Adrenal gland (tissue), 12 donors: ENCODE data around the gene FAHD1. TPM values are rescaled to one million over a fixed set of nuclear protein-coding genes. Genes with fewer than 3 reads are reported as not detected.

Experiments
- DNase-seq, 7 donors: peaks; one replicate each; pipeline ENCODE4 v3.0.0-alpha.2; 2019 to 2020
- H3K27ac ChIP-seq, 5 donors: fragments of 200-600 bp; sonication (generic) in 4 of 5; 1 replicate in 3 of 5; 2 replicates in 2 of 5; pipeline versions ENCODE4 v1.5.1 to v1.8.0; 2016 to 2020; ENCODE audit warnings: mild to moderate bottlenecking in 1 of 5
- H3K27me3 ChIP-seq: fragments of 200-600 bp; 2 replicates; pipeline ENCODE4 v1.8.0; 2021
- H3K36me3 ChIP-seq, 2 donors: fragments of 200-600 bp; replicated peaks in 1 of 2; 1 replicate in 1 of 2; 2 replicates in 1 of 2; pipeline versions ENCODE4 v1.5.1 to v1.8.0; 2018 to 2022
- H3K4me1 ChIP-seq, 2 donors: fragments of 200-600 bp; replicated peaks in 1 of 2; 1 replicate in 1 of 2; 2 replicates in 1 of 2; pipeline versions ENCODE4 v1.5.1 to v1.8.0; 2018 to 2021
- H3K4me3 ChIP-seq, 4 donors: fragments of 200-600 bp; sonication (generic) in 3 of 4; one replicate each; pipeline ENCODE4 v1.5.1; 2016 to 2018
- H3K9me3 ChIP-seq, 3 donors: fragments of 200-600 bp; sonication (generic) in 1 of 3; replicated peaks in 1 of 3; 1 replicate in 2 of 3; 2 replicates in 1 of 3; pipeline versions ENCODE4 v1.5.1 to v1.8.0; 2016 to 2021
- POLR2A ChIP-seq, 2 donors: fragments of 450-650 bp; IDR thresholded peaks; one replicate each; pipeline ENCODE4 v1.6.1; 2017; ENCODE audit warnings: antibody characterized with exemption in 2 of 2, mild to moderate bottlenecking in 2 of 2, moderate library complexity in 1 of 2
- WGBS, 4 donors: extraction: QIAGEN DNeasy Blood & Tissue Kit in 2 of 4; methylation state at CpG; one replicate each; pipeline versions ENCODE4 v1.1.5 to v1.1.7; 2013 to 2017; 5-methylcytosine and 5-hydroxymethylcytosine counted together
- intact Hi-C, 2 donors: fragments of 100-400 bp; cut with DNase I; formaldehyde crosslinking; loops; one replicate each; pipeline versions ENCODE4 v1.14.1 to v1.15.0; 2022 to 2023
- polyA plus RNA-seq, 3 donors: library from polyadenylated mRNA; stranded (reverse); fragments of 200-250 nt in 2 of 3; fragments of 350-450 nt in 1 of 3; fragmentation: Illumina TruSeq in 1 of 3; extraction: RNeasy Lipid Tissue Mini Kit (QIAGEN cat#74804) in 1 of 3; gene quantifications; one replicate each; pipeline ENCODE4 v1.2.3, GENCODE V29; 2013 to 2014
- total RNA-seq, 9 donors: library from RNA; depleted of rRNA in 4 of 9; stranded (reverse); fragments of >200 nt in 4 of 9; fragments of 120-200 nt in 1 of 9; fragmentation: NEBNext Ultra II Directional in 1 of 9; extraction: Animal tissue kit (Norgen Biotek cat#: 25700) in 1 of 9; gene quantifications; one replicate each; pipeline versions ENCODE4 v1.1.0 to v1.2.4, GENCODE V29; 2013 to 2023
- TF ChIP-seq, protein P1 (sequence below), 6 experiments: fragments of 450-650 bp in 4 of 6; fragments of 200-600 bp in 2 of 6; sonication (generic) in 1 of 6; IDR thresholded peaks; 1 replicate in 5 of 6; 2 replicates in 1 of 6; pipeline versions ENCODE4 v1.5.1 to v1.8.0; 2016 to 2021; ENCODE audit warnings: antibody characterized with exemption in 6 of 6, mild to moderate bottlenecking in 2 of 6, moderate library complexity in 1 of 6
- donor health status: healthy with polysubstance abuse.
- donor health status: Bipolar disorder and iron deficiency.
- donor health status: DM: yes; HTN: yes; CAD: no.
- donor health status: DM: no; HTN: no; CAD: no.
- donor health status: DM: no; HTN: no; CAD: no.
- donor health status: DM: yes; HTN: yes; CAD: no.

Gene FAHD1
- total and polyA plus RNA-seq, 12 donors: 15.2 to 140 (median 51.1) TPM

GRCh38 chr16:1818873-1819525, 8.0 kb upstream of the FAHD1 start:
- 94 to 97% (median 94%) methylated on average over 9 to 35 of the region's 35 CpGs for WGBS, 4 donors

DNA sequence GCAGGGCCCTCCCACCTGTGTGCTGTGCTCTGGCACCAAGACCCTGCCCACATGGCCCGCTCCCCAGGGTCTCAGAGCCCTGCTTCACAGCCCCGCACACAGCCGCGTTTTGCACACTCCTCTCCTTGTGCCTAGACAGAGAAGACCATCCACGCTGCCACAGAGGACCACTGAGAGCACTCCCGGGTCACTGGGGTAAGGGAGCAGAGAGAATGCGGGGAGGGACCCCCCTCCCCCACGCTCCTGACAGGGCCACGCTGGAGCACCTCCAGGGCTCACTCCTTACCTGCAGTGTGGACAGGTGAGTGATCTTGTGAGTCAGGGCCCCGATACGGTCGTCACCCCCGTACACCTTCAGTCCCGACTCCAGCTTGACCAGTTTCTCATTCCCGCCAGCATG, 7.4 kb upstream of the FAHD1 start:
- TF ChIP-seq, protein P1, sequence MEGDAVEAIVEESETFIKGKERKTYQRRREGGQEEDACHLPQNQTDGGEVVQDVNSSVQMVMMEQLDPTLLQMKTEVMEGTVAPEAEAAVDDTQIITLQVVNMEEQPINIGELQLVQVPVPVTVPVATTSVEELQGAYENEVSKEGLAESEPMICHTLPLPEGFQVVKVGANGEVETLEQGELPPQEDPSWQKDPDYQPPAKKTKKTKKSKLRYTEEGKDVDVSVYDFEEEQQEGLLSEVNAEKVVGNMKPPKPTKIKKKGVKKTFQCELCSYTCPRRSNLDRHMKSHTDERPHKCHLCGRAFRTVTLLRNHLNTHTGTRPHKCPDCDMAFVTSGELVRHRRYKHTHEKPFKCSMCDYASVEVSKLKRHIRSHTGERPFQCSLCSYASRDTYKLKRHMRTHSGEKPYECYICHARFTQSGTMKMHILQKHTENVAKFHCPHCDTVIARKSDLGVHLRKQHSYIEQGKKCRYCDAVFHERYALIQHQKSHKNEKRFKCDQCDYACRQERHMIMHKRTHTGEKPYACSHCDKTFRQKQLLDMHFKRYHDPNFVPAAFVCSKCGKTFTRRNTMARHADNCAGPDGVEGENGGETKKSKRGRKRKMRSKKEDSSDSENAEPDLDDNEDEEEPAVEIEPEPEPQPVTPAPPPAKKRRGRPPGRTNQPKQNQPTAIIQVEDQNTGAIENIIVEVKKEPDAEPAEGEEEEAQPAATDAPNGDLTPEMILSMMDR (IDR thresholded peaks at IDR 0.05): no peak
- WGBS, 4 donors: 90 to 96% (median 92%) methylated on average over 10 to 15 of the region's 15 CpGs
- no peak overlapping the region for H3K27ac ChIP-seq
- H3K4me3 ChIP-seq: no peak overlapping the region
- peaks cover 0 to 74% of the 10 kb centered on the region in 2 donors for H3K36me3 ChIP-seq
- intact Hi-C loops: no loop called here
- H3K9me3 ChIP-seq: no peaks in the 10 kb centered on the region
- no peaks in the 10 kb centered on the region for H3K27me3 ChIP-seq
- peaks cover 3 to 13% of the 10 kb centered on the region in 2 donors for H3K4me1 ChIP-seq
- DNase-seq: peak in 1 of 7 donors; percentile 14

More at GRCh38 chr16:1818873-1819525, 8.0 kb upstream of the FAHD1 start:
- peak in 1 of 7 donors; percentile 20 for DNase-seq
- TF ChIP-seq, protein P1 (IDR thresholded peaks at IDR 0.05): no peak
- no peak for TF ChIP-seq POLR2A (IDR thresholded peaks at IDR 0.05)
- Histone ChIP-seq H3K9me3 (no peaks in the 10 kb centered on the region), H3K4me3 (no peak overlapping the region), H3K27me3 (no peaks in the 10 kb centered on the region), H3K36me3 (peaks cover 0 to 79% of the 10 kb centered on the region in 2 donors), H3K4me1 (peaks cover 0 to 7% of the 10 kb centered on the region in 2 donors), H3K27ac (peak overlapping the region in 1 of 5 donors; percentile 47)
- intact Hi-C loops: no loop called here

GRCh38 chr16:1820096-1820945, 6.7 kb upstream of the FAHD1 start:
- H3K4me3 ChIP-seq: no peak overlapping the region
- no peaks in the 10 kb centered on the region for H3K9me3 ChIP-seq
- H3K4me1 ChIP-seq: peaks cover 10 to 21% of the 10 kb centered on the region in 2 donors
- WGBS, 4 donors: 83 to 97% (median 93%) methylated on average over 8 to 25 of the region's 25 CpGs
- TF ChIP-seq, protein P1 (IDR thresholded peaks at IDR 0.05): no peak
- no peak for TF ChIP-seq POLR2A (IDR thresholded peaks at IDR 0.05)
- H3K27me3 ChIP-seq: no peaks in the 10 kb centered on the region
- H3K27ac ChIP-seq: no peak overlapping the region
- intact Hi-C loops: no loop called here
- peaks cover 0 to 69% of the 10 kb centered on the region in 2 donors for H3K36me3 ChIP-seq
- DNase-seq: peak in 1 of 7 donors; percentile 15

DNA sequence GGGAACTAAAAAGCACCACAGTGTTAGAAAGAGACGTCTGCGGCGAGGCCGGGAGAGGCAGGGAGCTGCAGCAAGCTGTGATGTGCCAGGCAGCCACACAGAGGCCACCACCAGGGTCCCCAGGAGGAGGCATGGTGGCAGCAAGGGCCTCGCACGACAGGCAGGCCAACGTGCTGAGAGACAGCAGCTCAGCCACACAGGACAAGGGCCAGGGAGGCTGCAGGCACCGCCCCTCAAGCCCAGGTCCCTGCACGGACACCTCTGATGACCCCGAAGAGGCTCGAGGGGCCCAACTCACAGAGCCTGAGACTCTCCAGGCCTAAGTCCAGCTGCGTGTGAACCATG, 6.1 kb upstream of the FAHD1 start:
- peaks cover 0 to 65% of the 10 kb centered on the region in 2 donors for H3K36me3 ChIP-seq
- 89 to 94% (median 92%) methylated on average over 4 to 12 of the region's 12 CpGs for WGBS, 4 donors
- H3K27me3 ChIP-seq: no peaks in the 10 kb centered on the region
- intact Hi-C loops: no loop called here
- no peaks in the 10 kb centered on the region for H3K9me3 ChIP-seq
- DNase-seq: peak in 1 of 7 donors; percentile 17
- TF ChIP-seq POLR2A (IDR thresholded peaks at IDR 0.05): no peak
- TF ChIP-seq, protein P1 (IDR thresholded peaks at IDR 0.05): no peak
- H3K27ac ChIP-seq: no peak overlapping the region
- peaks cover 16 to 26% of the 10 kb centered on the region in 2 donors for H3K4me1 ChIP-seq
- no peak overlapping the region for H3K4me3 ChIP-seq
